Measurements from ENCODE around the gene B4GALNT2. TPM values are rescaled to one million over a fixed set of nuclear protein-coding genes. Genes with fewer than 3 reads are reported as not detected.

The B4GALNT2 gene
- total and polyA plus RNA-seq, 2 of the 8 experiments (the other 6 are each of a cell fraction or from before 2014, with no cell fraction given): not detected

- no peak overlapping the region for H3K4me2 ChIP-seq (ENCODE audit: insufficient read depth in 1 of 2, low read depth in 2 of 2, low read length in 2 of 2)
- FAIRE-seq (no peak), DNase-seq (ENCODE audit: low read depth in 1 of 2, low spot score in 2 of 2) (no peak)
- H2BK120ac ChIP-seq (replicated peaks; ENCODE audit: low read depth, low read length): no peak overlapping the region
- no peaks in the 10 kb centered on the region for H3K79me2 ChIP-seq (ENCODE audit: control insufficient read depth in 1 of 2, insufficient read depth in 2 of 2, low read length in 2 of 2)
- CTCF ChIA-PET (ENCODE audit: partially characterized antibody): no interaction called here
- no peak overlapping the region for H4K91ac ChIP-seq (replicated peaks; ENCODE audit: insufficient read length, low read length)
- POLR2A ChIA-PET (ENCODE audit: partially characterized antibody): interaction anchor here (1.0 kb wide), 1 partner anchor 32 kb away, joined by 3 read pairs; no protein-coding TSS in a partner anchor
- no peak overlapping the region for H3K18ac ChIP-seq (ENCODE audit: extremely low read depth, low read length)
- H3K79me1 ChIP-seq (ENCODE audit: low read depth, low read length): no peaks in the 10 kb centered on the region
- no peak overlapping the region for H4K8ac ChIP-seq (ENCODE audit: extremely low read depth, insufficient read depth, low read length)
- H2BK5ac ChIP-seq (ENCODE audit: low read depth, low read length): no peak overlapping the region
- H3K14ac ChIP-seq (ENCODE audit: insufficient read length): no peak overlapping the region
- no peak overlapping the region for H3K56ac ChIP-seq (replicated peaks; ENCODE audit: insufficient read length, low read depth, low read length)
- WGBS, 2 experiments (ENCODE audit: extremely low coverage in 1 of 2, insufficient coverage in 1 of 2, insufficient read length in 1 of 2, insufficient replicate concordance in 2 of 2, low coverage in 1 of 2, low lambda C conversion rate in 2 of 2, missing lambda C conversion rate in 1 of 2): 90% methylated on average over 1 of the region's 1 CpG; no CpG with 5 or more reads in 1 of the 2 experiments
- H4K20me1 ChIP-seq (replicated peaks in 1 of 2; ENCODE audit: control insufficient read depth in 1 of 2, insufficient read depth in 2 of 2, low read length in 2 of 2): no peaks in the 10 kb centered on the region
- peaks cover 0 to 10% (median under 1%) of the 10 kb centered on the region in 4 experiments; a peak in 4 of 7 replicates for H3K4me1 ChIP-seq (replicated peaks in 1 of 4; ENCODE audit: control insufficient read depth in 3 of 4, insufficient read depth in 4 of 4, low read length in 3 of 4)
- no peaks in the 10 kb centered on the region for H3K9me3 ChIP-seq (ENCODE audit: insufficient read depth in 2 of 2, low read depth in 1 of 2, low read length in 1 of 2)
- no peaks in the 10 kb centered on the region; a peak in 1 of 8 replicates for H3K36me3 ChIP-seq (ENCODE audit: control insufficient read depth in 2 of 4, insufficient read depth in 4 of 4, low read length in 3 of 4)
- H3K23me2 ChIP-seq (ENCODE audit: low read depth, low read length): no peaks in the 10 kb centered on the region
- H3K4me3 ChIP-seq (ENCODE audit: extremely low read depth in 1 of 4, insufficient read depth in 2 of 4, low read depth in 3 of 4, low read length in 4 of 4): no peak overlapping the region
- no peak overlapping the region for H4K5ac ChIP-seq (ENCODE audit: insufficient read length, low read depth, low read length)
- no peak for TF ChIP-seq NRF1 (IDR thresholded peaks at IDR 0.05; ENCODE audit: low read depth, low read length)
- no peak for TF ChIP-seq CHD1 (IDR thresholded peaks at IDR 0.05; ENCODE audit: low read depth, low read length)
- TF ChIP-seq RNF2 (IDR thresholded peaks at IDR 0.05; ENCODE audit: borderline replicate concordance, low read depth, low read length, missing control alignments, poor library complexity, severe bottlenecking): no peak
- no peak for TF ChIP-seq JUN (IDR thresholded peaks at IDR 0.05; ENCODE audit: low read depth, low read length)
- H3K27ac ChIP-seq (ENCODE audit: low read depth, low read length): no peak overlapping the region
- H2BK15ac ChIP-seq (ENCODE audit: low read length): no peak overlapping the region
- no peak overlapping the region for H2BK12ac ChIP-seq (ENCODE audit: low read depth, low read length)
- no peak overlapping the region for H3K23ac ChIP-seq (ENCODE audit: insufficient read length)
- H3K4ac ChIP-seq (replicated peaks; ENCODE audit: insufficient read length, low read depth, low read length): no peak overlapping the region
- H2AFZ ChIP-seq (ENCODE audit: low read length): no peak overlapping the region
- H3K27me3 ChIP-seq (replicated peaks in 1 of 4; ENCODE audit: control insufficient read depth in 3 of 4, extremely low read depth in 1 of 4, insufficient read depth in 3 of 4, low read length in 3 of 4): no peaks in the 10 kb centered on the region
- H2AK5ac ChIP-seq (ENCODE audit: low read depth, low read length): no peak overlapping the region
- H2BK20ac ChIP-seq (ENCODE audit: low read length): no peak overlapping the region
- H3K9ac ChIP-seq (replicated peaks in 1 of 4; ENCODE audit: extremely low read depth in 1 of 4, low read depth in 3 of 4, low read length in 3 of 4): no peak overlapping the region
These were observed 46.3 kb upstream of the B4GALNT2 start for GRCh38 chr17:49086316-49086605.
